SU-DHL-6 (cell line): ENCODE results near the gene MAP4K3.

Source experiments
- H2AFZ ChIP-seq: fragments of 200-600 bp; sonication (generic); 2 replicates; pipeline ENCODE4 v1.6.1; 2014; ENCODE audit warnings: low read depth, mild to moderate bottlenecking, moderate library complexity, mixed read lengths, antibody characterized with exemption, low read length; ENCODE audit not compliant: severe bottlenecking
- H3F3A ChIP-seq: fragments of 200-600 bp; shearing (Covaris generic); 2 replicates; pipeline ENCODE4 v1.6.0; 2016; ENCODE audit warnings: antibody characterized with exemption, mild to moderate bottlenecking; ENCODE audit not compliant: insufficient read depth
- H3K27ac ChIP-seq: fragments of 200-600 bp; sonication (generic); 2 replicates; pipeline ENCODE4 v1.5.1; 2016; ENCODE audit warnings: low read depth, mild to moderate bottlenecking, low read length, moderate library complexity, mixed read lengths
- H3K27me3 ChIP-seq: fragments of 200-600 bp; sonication (generic), shearing (Covaris generic); 2 replicates; pipeline ENCODE4 v1.6.0; 2014; ENCODE audit warnings: mild to moderate bottlenecking, low read length
- H3K36me3 ChIP-seq: fragments of 200-600 bp; sonication (generic); 2 replicates; pipeline ENCODE4 v1.6.1; 2014; ENCODE audit warnings: mild to moderate bottlenecking, low read length, mixed read lengths
- H3K4me2 ChIP-seq: fragments of 300-600, 200-600 bp; shearing (Covaris generic), sonication (generic); 2 replicates; pipeline ENCODE4 v1.6.0; 2014; ENCODE audit warnings: low read length, low read depth, mild to moderate bottlenecking; ENCODE audit not compliant: poor library complexity, severe bottlenecking
- H3K4me3 ChIP-seq: fragments of 200-600 bp; sonication (generic); 2 replicates; pipeline ENCODE4 v1.5.1; 2014; ENCODE audit warnings: antibody characterized with exemption, low read length, mild to moderate bottlenecking, mixed read lengths; ENCODE audit not compliant: insufficient read depth, poor library complexity, severe bottlenecking
- H3K79me2 ChIP-seq: fragments of 200-600 bp; sonication (generic); 2 replicates; pipeline ENCODE4 v1.6.1; 2014; ENCODE audit warnings: mild to moderate bottlenecking, low read length, moderate library complexity; ENCODE audit not compliant: insufficient read depth
- H3K9ac ChIP-seq: fragments of 200-600 bp; sonication (generic); 2 replicates; pipeline ENCODE4 v1.7.0; 2014; ENCODE audit warnings: mild to moderate bottlenecking, low read length
- H3K9me2 ChIP-seq: fragments of 200-600 bp; sonication (generic); replicated peaks from 2 replicates; pipeline ENCODE4 v1.6.1; 2014; ENCODE audit warnings: low read length; ENCODE audit not compliant: insufficient read depth
- H3K9me3 ChIP-seq: fragments of 200-600 bp; sonication (generic); 2 replicates; pipeline ENCODE4 v1.6.1; 2014; ENCODE audit warnings: low read length, mixed read lengths; ENCODE audit not compliant: insufficient read depth
- H4K20me1 ChIP-seq: fragments of 200-600 bp; sonication (generic); 2 replicates; pipeline ENCODE4 v1.6.1; 2014; ENCODE audit warnings: low read depth, mild to moderate bottlenecking, antibody characterized with exemption, low read length, moderate library complexity, mixed read lengths
- EZH2phosphoT487 ChIP-seq: fragments of 200-600 bp; sonication (generic), shearing (Covaris generic); conservative IDR thresholded peaks from 2 replicates; pipeline ENCODE4 v1.6.1; 2018; ENCODE audit warnings: mild to moderate bottlenecking, antibody characterized with exemption, low read length, moderate library complexity, mixed read lengths
- TF ChIP-seq, protein P1 (sequence below): fragments of 200-600 bp; sonication (generic); IDR thresholded peaks from one replicate; pipeline ENCODE4 v1.5.1; 2017; ENCODE audit warnings: antibody characterized with exemption, mild to moderate bottlenecking, low read length, moderate library complexity; ENCODE audit not compliant: insufficient read depth, poor library complexity, severe bottlenecking

Gene MAP4K3

DNA sequence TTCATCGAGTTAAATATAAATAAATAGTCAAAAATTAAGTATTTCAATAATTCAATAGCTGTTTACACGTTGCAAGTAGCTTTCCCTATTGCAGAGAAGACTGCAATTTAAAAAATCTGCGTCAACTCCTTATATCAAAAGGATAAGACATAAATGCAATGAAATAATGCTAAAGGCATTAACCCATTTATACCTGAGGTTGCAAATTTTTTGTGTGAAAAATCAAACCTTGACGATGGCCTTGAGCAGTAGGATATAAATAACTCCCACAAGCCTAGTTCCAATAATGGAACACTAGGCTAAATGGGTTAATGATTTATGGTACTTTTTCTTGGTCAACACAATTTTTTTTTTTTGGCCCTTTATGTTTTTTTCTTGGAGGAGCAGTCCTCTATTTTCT lies 116.9 kb downstream of the MAP4K3 start:
- H4K20me1 ChIP-seq = no peaks in the 10 kb centered on the region
- H3K79me2 ChIP-seq = no peaks in the 10 kb centered on the region
- H3K4me2 ChIP-seq = no peak overlapping the region
- H3K9ac ChIP-seq = no peak overlapping the region
- H3K9me2 ChIP-seq = no peaks in the 10 kb centered on the region
- no peaks in the 10 kb centered on the region for H3K27me3 ChIP-seq
- H3F3A ChIP-seq = no peaks in the 10 kb centered on the region
- H3K36me3 ChIP-seq = no peaks in the 10 kb centered on the region
- TF ChIP-seq EZH2phosphoT487 = no peak
- TF ChIP-seq, protein P1, sequence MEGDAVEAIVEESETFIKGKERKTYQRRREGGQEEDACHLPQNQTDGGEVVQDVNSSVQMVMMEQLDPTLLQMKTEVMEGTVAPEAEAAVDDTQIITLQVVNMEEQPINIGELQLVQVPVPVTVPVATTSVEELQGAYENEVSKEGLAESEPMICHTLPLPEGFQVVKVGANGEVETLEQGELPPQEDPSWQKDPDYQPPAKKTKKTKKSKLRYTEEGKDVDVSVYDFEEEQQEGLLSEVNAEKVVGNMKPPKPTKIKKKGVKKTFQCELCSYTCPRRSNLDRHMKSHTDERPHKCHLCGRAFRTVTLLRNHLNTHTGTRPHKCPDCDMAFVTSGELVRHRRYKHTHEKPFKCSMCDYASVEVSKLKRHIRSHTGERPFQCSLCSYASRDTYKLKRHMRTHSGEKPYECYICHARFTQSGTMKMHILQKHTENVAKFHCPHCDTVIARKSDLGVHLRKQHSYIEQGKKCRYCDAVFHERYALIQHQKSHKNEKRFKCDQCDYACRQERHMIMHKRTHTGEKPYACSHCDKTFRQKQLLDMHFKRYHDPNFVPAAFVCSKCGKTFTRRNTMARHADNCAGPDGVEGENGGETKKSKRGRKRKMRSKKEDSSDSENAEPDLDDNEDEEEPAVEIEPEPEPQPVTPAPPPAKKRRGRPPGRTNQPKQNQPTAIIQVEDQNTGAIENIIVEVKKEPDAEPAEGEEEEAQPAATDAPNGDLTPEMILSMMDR = no peak
- H2AFZ ChIP-seq = no peak overlapping the region
- H3K27ac ChIP-seq = no peak overlapping the region
- H3K9me3 ChIP-seq = no peaks in the 10 kb centered on the region
- no peak overlapping the region for H3K4me3 ChIP-seq

DNA sequence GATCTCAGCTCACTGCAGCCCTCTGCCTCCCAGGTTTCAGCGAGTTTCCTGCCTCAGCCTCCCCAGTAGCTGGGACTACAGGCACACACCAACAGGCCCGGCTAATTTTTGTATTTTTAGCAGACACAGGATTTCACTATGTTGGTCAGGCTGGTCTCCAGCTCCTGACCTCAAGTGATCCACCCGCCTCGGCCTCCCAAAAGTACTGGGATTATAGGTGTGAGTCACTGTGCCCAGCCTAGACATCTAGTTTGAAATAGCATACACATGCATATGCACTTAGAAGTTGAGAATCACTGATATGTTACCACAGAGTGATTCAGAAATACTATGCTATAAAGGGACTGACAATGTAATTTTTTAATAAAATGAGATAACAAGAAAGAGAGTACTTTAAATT lies 123.5 kb downstream of the MAP4K3 start:
- Histone ChIP-seq H3K79me2 (no peaks in the 10 kb centered on the region), H3K9me2 (no peaks in the 10 kb centered on the region), H3F3A (no peaks in the 10 kb centered on the region), H3K9me3 (no peaks in the 10 kb centered on the region), H3K9ac (no peak overlapping the region), H3K27me3 (no peaks in the 10 kb centered on the region), H3K4me2 (no peak overlapping the region), H2AFZ (no peak overlapping the region), H3K4me3 (no peak overlapping the region), H4K20me1 (no peaks in the 10 kb centered on the region), H3K36me3 (no peaks in the 10 kb centered on the region), H3K27ac (no peak overlapping the region)
- TF ChIP-seq, protein P1 = no peak
- TF ChIP-seq EZH2phosphoT487 = no peak

DNA sequence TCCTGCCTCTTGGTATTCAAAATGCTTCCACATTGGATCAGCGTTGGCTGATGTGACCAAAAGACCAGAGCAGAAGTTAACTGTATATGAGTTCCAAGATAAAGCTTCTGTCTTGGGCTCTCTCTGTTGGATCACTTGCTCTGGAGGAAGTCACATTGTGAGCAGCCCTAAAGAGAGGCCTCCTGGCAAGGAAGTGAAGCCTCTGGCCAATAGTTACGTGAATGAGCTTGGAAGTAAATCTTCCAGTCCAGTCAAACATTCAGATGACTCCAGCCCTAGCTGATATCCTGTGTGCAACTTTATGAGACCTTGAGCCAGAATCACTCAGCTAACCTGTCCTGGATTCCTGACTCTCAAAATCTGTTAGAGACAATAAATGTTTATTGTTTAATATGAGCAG lies 125.6 kb downstream of the MAP4K3 start:
- H3F3A ChIP-seq = no peaks in the 10 kb centered on the region
- no peaks in the 10 kb centered on the region for H3K27me3 ChIP-seq
- H3K9ac ChIP-seq = no peak overlapping the region
- H2AFZ ChIP-seq = no peak overlapping the region
- no peak overlapping the region for H3K4me3 ChIP-seq
- H3K36me3 ChIP-seq = no peaks in the 10 kb centered on the region
- H3K27ac ChIP-seq = no peak overlapping the region
- H3K9me3 ChIP-seq = no peaks in the 10 kb centered on the region
- H3K4me2 ChIP-seq = no peak overlapping the region
- TF ChIP-seq, protein P1 = no peak
- TF ChIP-seq EZH2phosphoT487 = no peak
- H3K79me2 ChIP-seq = no peaks in the 10 kb centered on the region
- H3K9me2 ChIP-seq = no peaks in the 10 kb centered on the region
- H4K20me1 ChIP-seq = no peaks in the 10 kb centered on the region
